WTC11 (cell line): ENCODE measurements around the gene ZKSCAN2. TPM values are rescaled to one million over a fixed set of nuclear protein-coding genes. Genes with fewer than 3 reads are reported as not detected.

Experiments
- ATAC-seq: fragments of 200-7000 bp; cut with Tn5 transposase; 2 replicates; pipeline ENCODE4 v1.10.0; 2021; ENCODE audit warnings: mild to moderate bottlenecking, moderate library complexity
- CTCF ChIA-PET: fragments of 300-600 bp; sonication (Branson Sonifier 250); formaldehyde crosslinking; loops from one replicate; lab custom pipeline; 2021; ENCODE audit warnings: antibody characterized with exemption; lab: Charles Lee
- POLR2A ChIA-PET: fragments of 350-600 bp; sonication (Branson Sonifier 250); formaldehyde crosslinking; loops from one replicate; lab custom pipeline; 2021; ENCODE audit warnings: antibody characterized with exemption; lab: Charles Lee
- DNase-seq: peaks from one replicate; pipeline ENCODE4 v3.0.0; 2021; ENCODE audit warnings: low spot score
- H3K27ac Mint-ChIP-seq: 2 replicates; pipeline ENCODE4 v1.8.0; 2021; ENCODE audit warnings: mixed read lengths
- H3K27me3 Mint-ChIP-seq: 2 replicates; pipeline ENCODE4 v1.8.0; 2021; ENCODE audit warnings: low read depth, mild to moderate bottlenecking, moderate library complexity, mixed read lengths
- H3K36me3 Mint-ChIP-seq: 2 replicates; pipeline ENCODE4 v1.8.0; 2021; ENCODE audit warnings: mixed read lengths
- H3K4me1 Mint-ChIP-seq: 2 replicates; pipeline ENCODE4 v1.8.0; 2022; ENCODE audit warnings: mixed read lengths
- H3K4me3 Mint-ChIP-seq: 2 replicates; pipeline ENCODE4 v1.8.0; 2021; ENCODE audit warnings: mild to moderate bottlenecking, moderate library complexity, mixed read lengths
- H3K9me3 Mint-ChIP-seq: 2 replicates; pipeline ENCODE4 v1.8.0; 2021; ENCODE audit warnings: mixed read lengths
- CBFB ChIP-seq: sonication (generic); formaldehyde crosslinking; IDR thresholded peaks from 2 replicates; pipeline ENCODE4 v1.8.1; 2022; ENCODE audit warnings: mild to moderate bottlenecking, low read depth, missing genetic modification reagents
- CDX4 ChIP-seq: fragments of 250-450 bp; sonication (Bioruptor Pico); IDR thresholded peaks from 2 replicates; pipeline ENCODE4 v1.9.0; 2021; ENCODE audit warnings: moderate library complexity, mild to moderate bottlenecking, inconsistent platforms, borderline replicate concordance
- CREM ChIP-seq: sonication (generic); formaldehyde crosslinking; IDR thresholded peaks from 2 replicates; pipeline ENCODE4 v1.8.1; 2022; ENCODE audit warnings: mild to moderate bottlenecking, missing genetic modification reagents, moderate library complexity
- E2F5 ChIP-seq: sonication (generic); formaldehyde crosslinking; IDR thresholded peaks from 2 replicates; pipeline ENCODE4 v1.8.1; 2022; ENCODE audit warnings: mild to moderate bottlenecking, moderate library complexity, missing genetic modification reagents
- ERG ChIP-seq: fragments of 250-450 bp; sonication (Bioruptor Pico); IDR thresholded peaks from 2 replicates; pipeline ENCODE4 v1.8.0; 2021; ENCODE audit warnings: mild to moderate bottlenecking
- ESRRA ChIP-seq: sonication (generic); formaldehyde crosslinking; IDR thresholded peaks from 2 replicates; pipeline ENCODE4 v1.8.1; 2022; ENCODE audit warnings: mild to moderate bottlenecking, missing genetic modification reagents, borderline replicate concordance
- IRF2 ChIP-seq: sonication (generic); formaldehyde crosslinking; IDR thresholded peaks from 2 replicates; pipeline ENCODE4 v1.8.0; 2022; ENCODE audit warnings: low read depth, missing genetic modification reagents, borderline replicate concordance
- KAT7 ChIP-seq: sonication (generic); formaldehyde crosslinking; IDR thresholded peaks from 2 replicates; pipeline ENCODE4 v1.8.1; 2023; ENCODE audit warnings: missing genetic modification reagents, mild to moderate bottlenecking, borderline replicate concordance
- NFE2L1 ChIP-seq: sonication (generic); formaldehyde crosslinking; IDR thresholded peaks from 2 replicates; pipeline ENCODE4 v1.8.1; 2023; ENCODE audit warnings: missing genetic modification reagents
- NFYB ChIP-seq: sonication (generic); formaldehyde crosslinking; conservative IDR thresholded peaks from 2 replicates; pipeline ENCODE4 v1.8.0; 2022; ENCODE audit warnings: low read depth, missing genetic modification reagents
- OVOL2 ChIP-seq: fragments of 250-450 bp; sonication (Bioruptor Pico); IDR thresholded peaks from 2 replicates; pipeline ENCODE4 v1.9.0; 2021; ENCODE audit warnings: mild to moderate bottlenecking, borderline replicate concordance
- TCF7 ChIP-seq: sonication (generic); formaldehyde crosslinking; IDR thresholded peaks from 2 replicates; pipeline ENCODE4 v1.8.0; 2022; ENCODE audit warnings: mild to moderate bottlenecking, low read depth, missing genetic modification reagents, moderate library complexity
- ZMAT4 ChIP-seq: fragments of 250-450 bp; sonication (Bioruptor Pico); IDR thresholded peaks from 2 replicates; pipeline ENCODE4 v1.9.0; 2021; ENCODE audit warnings: mild to moderate bottlenecking
- ZNF219 ChIP-seq: sonication (generic); formaldehyde crosslinking; IDR thresholded peaks from 2 replicates; pipeline ENCODE4 v1.8.0; 2023; ENCODE audit warnings: missing genetic modification reagents, mild to moderate bottlenecking, borderline replicate concordance
- ZNF671 ChIP-seq: fragments of 250-450 bp; sonication (Bioruptor Pico); IDR thresholded peaks from 2 replicates; pipeline ENCODE4 v1.8.0; 2021; ENCODE audit warnings: mild to moderate bottlenecking
- total RNA-seq: library from RNA; stranded (reverse); gene quantifications from 3 replicates; pipeline ENCODE4 v1.2.3, GENCODE V29; 2021
- TF ChIP-seq, protein P1 (sequence below): sonication (generic); formaldehyde crosslinking; IDR thresholded peaks from 2 replicates; pipeline ENCODE4 v1.8.0; 2022; ENCODE audit warnings: mild to moderate bottlenecking, missing genetic modification reagents
- TF ChIP-seq, protein P2 (sequence below): sonication (generic); formaldehyde crosslinking; conservative IDR thresholded peaks from 2 replicates; pipeline ENCODE4 v1.8.1; 2023; ENCODE audit warnings: mild to moderate bottlenecking, low read depth, missing genetic modification reagents, moderate library complexity

Gene ZKSCAN2
- total RNA-seq, 1 experiment from 2014 or later = 13.0 TPM

- TF ChIP-seq, protein P1, sequence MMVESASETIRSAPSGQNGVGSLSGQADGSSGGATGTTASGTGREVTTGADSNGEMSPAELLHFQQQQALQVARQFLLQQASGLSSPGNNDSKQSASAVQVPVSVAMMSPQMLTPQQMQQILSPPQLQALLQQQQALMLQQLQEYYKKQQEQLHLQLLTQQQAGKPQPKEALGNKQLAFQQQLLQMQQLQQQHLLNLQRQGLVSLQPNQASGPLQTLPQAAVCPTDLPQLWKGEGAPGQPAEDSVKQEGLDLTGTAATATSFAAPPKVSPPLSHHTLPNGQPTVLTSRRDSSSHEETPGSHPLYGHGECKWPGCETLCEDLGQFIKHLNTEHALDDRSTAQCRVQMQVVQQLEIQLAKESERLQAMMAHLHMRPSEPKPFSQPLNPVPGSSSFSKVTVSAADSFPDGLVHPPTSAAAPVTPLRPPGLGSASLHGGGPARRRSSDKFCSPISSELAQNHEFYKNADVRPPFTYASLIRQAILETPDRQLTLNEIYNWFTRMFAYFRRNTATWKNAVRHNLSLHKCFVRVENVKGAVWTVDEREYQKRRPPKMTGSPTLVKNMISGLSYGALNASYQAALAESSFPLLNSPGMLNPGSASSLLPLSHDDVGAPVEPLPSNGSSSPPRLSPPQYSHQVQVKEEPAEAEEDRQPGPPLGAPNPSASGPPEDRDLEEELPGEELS = no peak
- no peak for TF ChIP-seq CBFB
- TF ChIP-seq OVOL2 (CRISPR knock-in tag) = no peak
- no peak for TF ChIP-seq CREM (CRISPR knock-in tag)
- TF ChIP-seq ESRRA (CRISPR knock-in tag) = no peak
- TF ChIP-seq ZNF219 (CRISPR knock-in tag) = no peak
- TF ChIP-seq IRF2 (CRISPR knock-in tag) = no peak
- TF ChIP-seq, protein P2, sequence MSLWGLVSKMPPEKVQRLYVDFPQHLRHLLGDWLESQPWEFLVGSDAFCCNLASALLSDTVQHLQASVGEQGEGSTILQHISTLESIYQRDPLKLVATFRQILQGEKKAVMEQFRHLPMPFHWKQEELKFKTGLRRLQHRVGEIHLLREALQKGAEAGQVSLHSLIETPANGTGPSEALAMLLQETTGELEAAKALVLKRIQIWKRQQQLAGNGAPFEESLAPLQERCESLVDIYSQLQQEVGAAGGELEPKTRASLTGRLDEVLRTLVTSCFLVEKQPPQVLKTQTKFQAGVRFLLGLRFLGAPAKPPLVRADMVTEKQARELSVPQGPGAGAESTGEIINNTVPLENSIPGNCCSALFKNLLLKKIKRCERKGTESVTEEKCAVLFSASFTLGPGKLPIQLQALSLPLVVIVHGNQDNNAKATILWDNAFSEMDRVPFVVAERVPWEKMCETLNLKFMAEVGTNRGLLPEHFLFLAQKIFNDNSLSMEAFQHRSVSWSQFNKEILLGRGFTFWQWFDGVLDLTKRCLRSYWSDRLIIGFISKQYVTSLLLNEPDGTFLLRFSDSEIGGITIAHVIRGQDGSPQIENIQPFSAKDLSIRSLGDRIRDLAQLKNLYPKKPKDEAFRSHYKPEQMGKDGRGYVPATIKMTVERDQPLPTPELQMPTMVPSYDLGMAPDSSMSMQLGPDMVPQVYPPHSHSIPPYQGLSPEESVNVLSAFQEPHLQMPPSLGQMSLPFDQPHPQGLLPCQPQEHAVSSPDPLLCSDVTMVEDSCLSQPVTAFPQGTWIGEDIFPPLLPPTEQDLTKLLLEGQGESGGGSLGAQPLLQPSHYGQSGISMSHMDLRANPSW = no peak
These were observed 29.3 kb downstream of the ZKSCAN2 start (continued) for GRCh38 chr16:25228372-25228771.

DNA sequence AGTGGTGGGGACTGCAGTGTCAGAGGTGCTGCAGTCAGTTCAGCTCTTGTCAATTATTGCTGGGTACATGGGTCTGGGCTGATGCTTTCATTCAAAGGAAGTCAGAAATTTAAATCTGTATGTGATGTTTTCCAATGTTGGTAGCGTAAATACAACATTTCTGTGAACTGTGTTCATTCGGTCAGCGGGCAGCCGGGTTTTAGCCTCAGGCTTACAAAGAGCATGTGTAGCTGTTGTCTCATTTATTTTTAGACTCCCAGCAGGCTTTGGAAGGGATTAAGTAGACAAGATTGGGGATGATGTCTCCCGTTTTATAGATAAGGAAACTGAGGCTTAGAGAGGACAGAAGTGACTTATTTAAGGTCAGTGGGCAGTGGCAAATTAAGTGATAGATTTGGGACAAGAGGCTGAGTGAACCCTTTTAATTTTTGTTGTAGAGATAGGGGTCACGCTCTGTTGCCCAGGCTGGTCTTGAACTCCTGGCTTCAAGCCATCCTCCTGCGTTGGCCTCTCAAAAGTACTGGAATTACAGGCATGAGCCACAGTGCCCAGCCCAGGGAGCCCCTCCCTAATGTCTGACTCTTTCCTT lies 32.8 kb downstream of the ZKSCAN2 start:
- Mint-ChIP-seq H3K36me3 (no peaks in the 10 kb centered on the region), H3K4me3 (no peak overlapping the region), H3K9me3 (no peaks in the 10 kb centered on the region), H3K27me3 (no peaks in the 10 kb centered on the region), H3K4me1 (peaks cover 5% of the 10 kb centered on the region)
- ChIA-PET POLR2A (no interaction called here), CTCF (interaction anchor here (0.6 to 2.5 kb wide), 48 partner anchors 9 to 1957 kb away, joined by 3 to 31 read pairs (median 4); partner anchors contain the start of genes AQP8, ARHGAP17 and LCMT1)
- DNase-seq = no peak
- no peak for TF ChIP-seq ZMAT4 (CRISPR knock-in tag)
- TF ChIP-seq KAT7 (CRISPR knock-in tag) = no peak
- TF ChIP-seq E2F5 (CRISPR knock-in tag) = no peak
- no peak for TF ChIP-seq NFYB (CRISPR knock-in tag)
- no peak for TF ChIP-seq ERG (CRISPR knock-in tag)
- TF ChIP-seq TCF7 = no peak
- TF ChIP-seq NFE2L1 = no peak
- TF ChIP-seq CDX4 (CRISPR knock-in tag) = no peak
- no peak for TF ChIP-seq ZNF671 (CRISPR knock-in tag)
- TF ChIP-seq, all 79 proteins: peak for 0
- no peak overlapping the region for H3K27ac Mint-ChIP-seq
- no peak for ATAC-seq
